LoVo (cell line): Measurements from ENCODE around the gene PDZD2.
A peak's percentile ranks its signal among the peaks of the same experiment; 100 is the strongest.
"Not testable (repeated sequence)": the region's sequence is repeated elsewhere in the genome, so short reads cannot be mapped to it uniquely, and the experiment has no call there.

Experiments
- DNase-seq: peaks from one replicate; pipeline ENCODE4 v3.0.0-alpha.2; 2016; ENCODE audit warnings: low spot score

Gene PDZD2

DNA sequence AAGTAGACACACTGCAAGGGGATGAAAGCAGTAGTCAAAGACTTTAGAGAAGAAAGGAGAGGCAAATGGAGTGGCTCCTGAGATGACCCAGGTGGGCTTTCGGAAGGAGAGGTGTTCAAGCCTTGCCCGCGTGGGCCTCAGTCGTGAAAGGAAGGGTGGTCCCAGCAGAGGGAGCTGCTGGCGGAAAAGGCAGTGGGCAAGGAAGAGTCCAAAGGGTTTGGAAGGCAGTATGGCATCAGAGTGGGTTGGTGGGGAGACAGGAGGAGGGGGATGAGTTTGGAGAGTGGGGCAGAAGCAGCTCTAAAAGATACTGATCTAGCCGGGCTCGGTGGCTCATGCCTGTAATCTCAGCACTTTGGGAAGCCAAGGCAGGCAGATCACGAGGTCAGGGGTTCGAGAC lies 369.8 kb downstream of the PDZD2 start:
- DNase-seq: no peak

DNA sequence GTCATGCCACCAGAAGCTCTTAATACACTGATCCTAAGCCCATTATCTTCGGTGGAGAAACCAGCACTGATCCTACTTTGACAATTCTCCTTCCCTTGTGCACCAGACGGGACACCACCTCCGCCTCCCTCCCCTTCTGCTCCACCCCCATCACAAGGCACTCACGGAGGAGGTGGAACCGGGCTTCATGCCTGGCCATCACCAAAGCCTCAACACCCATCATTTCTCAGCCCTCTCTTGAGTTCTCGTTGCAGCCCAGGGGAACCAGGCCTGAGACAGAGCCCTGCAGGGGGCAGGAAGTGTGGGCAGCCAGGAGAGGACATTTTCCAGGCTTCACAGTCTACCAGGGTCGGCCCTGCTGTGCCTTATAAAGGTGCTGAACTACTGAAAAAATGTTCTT lies 374.7 kb downstream of the PDZD2 start:
- no peak for DNase-seq

DNA sequence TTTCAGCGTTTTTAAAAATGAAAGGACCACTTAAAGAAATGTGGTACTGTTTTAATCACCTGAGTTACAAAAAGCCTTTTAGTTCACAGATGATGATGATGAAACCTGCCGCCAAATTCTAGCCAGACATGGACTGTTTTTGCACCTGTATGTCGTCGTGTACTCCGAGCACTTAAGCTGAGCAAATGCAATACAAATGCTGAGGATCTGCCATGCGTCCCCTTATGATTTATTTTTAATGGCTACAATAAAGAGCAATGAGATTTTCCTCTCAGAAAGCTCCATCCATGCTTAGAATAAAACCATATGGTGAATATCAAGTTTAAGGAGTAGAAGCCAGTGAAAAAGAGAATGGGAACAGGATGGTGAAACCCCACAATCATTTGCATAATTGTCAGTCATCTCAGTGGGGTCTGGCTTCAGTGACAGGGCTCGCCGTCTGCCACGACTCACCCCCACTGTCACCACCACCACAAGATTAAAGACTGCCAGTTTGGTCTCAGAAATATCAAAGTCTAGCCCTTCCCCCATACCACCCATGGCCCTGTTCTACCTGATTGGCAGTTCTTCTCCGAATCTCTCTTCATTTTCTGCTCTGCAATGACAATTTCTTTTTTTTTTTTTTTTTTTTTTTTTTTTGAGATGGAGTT lies 375.3 kb downstream of the PDZD2 start:
- no peak for DNase-seq

DNA sequence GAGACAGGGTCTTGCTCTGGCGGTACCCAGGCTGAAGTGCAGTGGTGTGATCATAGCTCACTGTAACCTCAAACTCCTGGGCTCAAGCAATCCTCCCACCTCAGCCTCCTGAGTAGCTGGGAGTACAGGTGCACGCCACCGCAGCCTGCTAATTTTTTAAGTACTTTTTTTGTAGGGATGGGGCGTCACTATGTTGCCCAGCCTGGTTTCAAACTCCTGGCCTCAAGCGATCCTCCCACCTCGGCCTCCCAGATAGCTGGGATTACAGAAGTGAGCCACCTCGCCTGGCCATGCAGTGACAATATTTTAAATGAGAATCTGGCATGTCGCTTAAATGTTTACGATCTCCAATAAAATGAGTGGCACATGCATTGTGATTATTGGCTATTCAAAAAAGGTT lies 376.3 kb downstream of the PDZD2 start:
- DNase-seq: not testable (repeated sequence)

DNA sequence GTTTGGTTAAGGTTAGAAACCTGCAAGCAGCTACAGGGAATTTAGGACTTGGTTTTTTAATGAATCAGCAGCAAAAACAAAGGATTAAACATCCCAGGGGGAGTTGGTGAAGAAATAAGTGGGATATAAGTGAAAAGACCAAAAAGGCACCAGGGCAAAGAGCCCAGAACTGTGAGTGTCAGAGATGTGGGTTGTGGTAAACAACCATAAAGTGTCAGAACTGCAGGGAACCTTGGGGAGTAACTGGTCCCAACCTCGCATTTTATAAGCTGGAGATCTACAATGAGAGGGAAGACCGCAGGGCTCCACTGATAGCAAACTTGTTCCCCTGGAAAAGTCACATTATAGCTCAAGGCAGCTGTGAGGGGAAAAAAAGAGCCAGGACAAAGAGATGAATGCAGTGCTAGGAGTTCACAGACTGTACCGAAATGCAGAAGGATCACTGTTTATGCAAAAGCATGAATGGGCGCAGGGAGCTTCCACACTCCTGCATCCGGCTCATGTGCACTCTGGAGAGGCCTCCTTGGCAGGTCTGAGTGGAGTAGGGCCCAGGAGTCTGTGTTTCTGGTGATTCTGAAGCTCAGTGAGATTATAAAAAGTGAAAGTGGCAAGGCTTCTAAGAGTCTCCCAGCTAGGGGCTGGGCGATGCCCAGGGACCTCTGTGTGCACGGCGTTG lies 378.9 kb downstream of the PDZD2 start:
- DNase-seq: no peak

DNA sequence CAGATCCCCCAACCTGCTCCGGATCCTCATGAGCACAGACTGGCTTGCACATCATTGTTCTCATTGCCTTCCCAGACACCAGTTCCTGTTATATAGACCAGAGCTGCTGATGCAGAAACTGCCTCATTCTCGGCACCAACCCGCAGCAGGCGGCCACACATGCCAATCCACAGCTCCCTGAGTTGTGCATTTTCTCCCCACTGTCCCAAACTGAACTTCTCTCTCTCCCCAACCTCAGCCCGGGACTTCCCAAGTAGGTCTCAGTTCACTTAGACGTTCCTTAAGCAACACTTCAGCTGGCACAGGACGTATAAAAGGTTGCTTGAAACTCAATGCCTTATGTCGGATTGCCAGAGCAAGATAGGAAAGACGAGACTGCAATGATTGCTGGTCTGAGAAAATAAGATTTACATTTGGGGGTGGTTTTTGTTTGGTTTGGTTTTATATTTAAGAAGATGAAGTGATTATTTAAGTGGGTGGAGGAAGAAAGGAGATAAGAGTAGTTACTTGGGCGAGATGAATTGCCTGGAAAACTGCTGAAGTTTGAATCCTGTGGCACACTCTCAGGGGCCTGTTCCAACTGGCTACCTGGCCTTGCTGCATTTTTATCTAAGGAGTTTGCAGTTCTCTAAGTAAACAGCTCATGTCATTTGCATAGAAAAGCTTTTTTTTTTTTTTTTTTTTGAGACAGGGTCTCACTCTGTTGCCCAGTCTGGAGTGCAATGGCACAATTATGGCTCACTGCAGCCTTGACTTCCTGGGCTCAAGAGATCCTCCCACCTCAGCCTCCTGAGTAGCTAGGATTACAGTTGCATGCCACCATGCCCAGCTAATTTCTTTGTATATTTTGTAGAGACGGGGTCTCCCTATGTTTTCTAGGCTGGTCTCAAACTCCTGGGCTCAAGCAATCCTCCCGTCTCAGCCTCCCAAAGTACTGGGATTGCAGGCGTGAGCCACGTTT lies 379.8 kb downstream of the PDZD2 start:
- DNase-seq: no peak

DNA sequence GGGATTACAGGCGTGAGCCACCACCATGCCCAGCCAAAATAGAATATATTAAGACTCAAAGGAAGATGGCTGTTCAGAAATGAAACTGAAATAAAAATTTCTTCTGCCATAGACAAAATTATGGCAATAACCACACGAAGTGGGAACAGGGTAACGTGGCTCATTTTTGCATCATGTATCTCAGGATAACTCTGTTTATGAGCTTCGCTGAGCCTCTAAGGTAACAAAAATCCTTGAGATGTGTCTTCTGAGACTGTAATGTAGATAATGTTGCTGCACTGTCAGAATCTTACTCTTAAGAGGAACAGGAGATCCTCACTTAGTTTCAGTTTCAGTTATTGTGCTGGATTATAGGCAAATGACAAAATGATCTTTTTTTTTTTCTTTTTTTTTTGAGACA lies 381.3 kb downstream of the PDZD2 start:
- no peak for DNase-seq

DNA sequence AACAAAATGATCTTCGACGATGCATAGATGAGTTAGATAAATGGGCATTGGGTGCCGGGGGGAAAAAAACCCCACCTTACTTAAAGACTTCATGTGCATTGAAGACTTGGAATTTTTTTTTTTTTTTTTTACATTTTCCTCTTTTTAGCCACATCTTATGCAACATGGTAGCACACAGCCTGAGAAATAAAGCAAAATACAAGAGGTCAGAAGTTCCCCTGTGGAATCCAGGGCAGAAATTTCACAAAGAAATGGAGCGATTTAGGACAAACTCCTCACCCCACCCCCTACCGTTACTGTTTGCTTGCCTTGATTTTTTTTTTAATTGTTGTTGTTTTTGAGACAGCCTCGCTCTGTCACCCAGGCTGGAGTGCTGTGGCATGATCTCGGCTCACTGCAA lies 382.0 kb downstream of the PDZD2 start:
- DNase-seq: no peak

DNA sequence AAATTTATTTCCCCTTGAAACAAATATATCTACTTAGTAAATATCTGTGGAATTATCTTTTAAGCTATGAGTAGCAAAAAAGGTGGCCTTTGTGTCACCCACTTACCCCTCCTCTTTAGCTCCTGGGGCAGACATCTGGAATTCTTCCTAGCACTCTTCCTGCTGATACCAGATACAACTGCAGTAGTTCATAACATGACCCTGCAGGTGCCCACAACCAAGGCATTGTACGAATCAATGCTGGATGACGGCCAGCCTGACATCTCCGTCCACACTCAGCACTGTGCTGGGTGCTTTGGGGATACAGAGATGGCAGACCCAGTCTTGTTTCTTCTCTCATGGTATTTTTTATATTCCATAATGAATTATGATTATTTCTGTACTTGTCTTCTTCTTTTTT lies 382.8 kb downstream of the PDZD2 start:
- no peak for DNase-seq

DNA sequence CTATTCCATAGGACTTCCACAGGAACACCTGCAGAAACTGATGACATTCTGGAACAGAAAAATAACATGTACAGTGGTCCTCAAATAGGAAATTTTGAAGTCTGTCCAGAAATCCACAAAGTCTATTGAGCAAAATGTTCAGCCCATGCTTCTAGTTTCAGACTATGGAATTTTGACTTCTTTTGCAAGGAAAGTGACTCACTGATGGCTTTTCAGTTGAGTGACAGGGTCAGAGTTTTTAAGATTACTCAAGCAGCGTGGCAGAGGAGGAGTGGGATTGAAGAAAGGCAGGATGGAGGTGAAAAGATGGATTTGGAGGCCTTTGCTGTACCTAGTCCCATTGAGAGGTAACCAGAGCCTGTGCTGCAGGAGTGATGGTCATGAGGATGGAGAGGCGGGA lies 383.7 kb downstream of the PDZD2 start:
- no peak for DNase-seq

DNA sequence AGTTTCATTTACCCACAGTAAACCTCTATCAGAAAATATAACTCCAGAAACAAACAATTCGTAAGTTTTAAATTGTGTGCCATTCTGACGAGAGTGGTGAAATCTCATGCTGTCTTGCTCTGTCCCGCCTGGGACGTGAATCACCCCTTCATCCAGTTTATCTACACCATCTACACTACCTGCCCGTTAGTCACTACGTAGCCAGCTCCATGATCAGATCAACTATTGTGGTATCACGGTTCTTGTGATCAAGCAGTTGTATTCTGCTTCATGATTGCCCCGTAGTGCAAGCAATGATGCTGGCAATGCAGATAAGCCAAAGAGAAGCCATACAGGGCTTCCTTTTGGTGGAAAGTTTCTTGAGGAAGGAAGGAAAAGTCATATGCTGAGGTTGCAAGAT lies 384.9 kb downstream of the PDZD2 start:
- no peak for DNase-seq

DNA sequence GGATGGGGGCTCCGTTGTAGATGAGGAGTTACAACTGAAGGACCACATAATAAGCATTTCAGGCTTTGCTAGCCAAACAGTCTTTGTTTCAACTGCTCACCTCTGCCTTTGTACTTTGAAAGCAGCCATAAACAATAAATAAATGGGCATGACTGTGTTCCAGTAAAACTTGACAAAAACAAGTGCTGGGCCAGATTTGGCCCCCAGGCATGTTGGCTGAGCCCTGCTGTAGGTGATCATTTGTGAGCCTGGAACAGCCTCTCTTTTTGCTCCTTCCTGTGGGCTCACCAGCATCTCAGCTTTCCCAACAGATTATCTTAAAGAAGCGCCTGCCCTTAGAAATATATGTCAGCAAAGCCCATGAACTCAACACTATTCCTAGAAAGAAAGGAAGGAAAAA lies 385.8 kb downstream of the PDZD2 start:
- DNase-seq: no peak

DNA sequence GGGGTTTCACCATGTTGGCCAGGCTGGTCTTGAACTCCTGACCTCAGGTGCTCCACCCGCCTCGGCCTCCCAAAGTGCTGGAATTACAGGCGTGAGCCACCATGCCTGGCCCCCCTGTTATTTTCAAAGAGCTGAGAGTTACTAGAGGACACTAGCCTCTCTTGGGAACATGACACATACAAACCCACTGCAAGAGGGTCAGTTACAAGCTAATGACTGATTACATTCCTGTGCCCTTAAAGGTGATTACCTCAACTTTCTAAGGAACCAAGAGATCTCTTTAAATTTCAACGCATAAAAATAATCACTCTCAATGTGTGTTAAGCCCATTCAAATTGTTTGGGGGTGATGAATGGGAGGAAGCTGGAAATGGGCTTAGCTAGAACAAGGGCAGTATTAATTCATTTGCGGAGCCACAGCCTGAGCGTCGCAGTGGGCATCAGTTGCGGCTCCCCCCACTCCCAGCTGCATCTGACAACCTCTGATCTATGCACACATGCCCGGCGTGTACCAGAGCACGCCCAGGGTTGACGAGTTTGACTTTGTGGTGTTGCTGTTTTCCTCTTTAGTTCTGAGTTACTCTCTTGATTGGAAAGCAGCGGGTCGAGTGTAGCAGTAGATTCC lies 388.3 kb downstream of the PDZD2 start:
- DNase-seq: no peak

DNA sequence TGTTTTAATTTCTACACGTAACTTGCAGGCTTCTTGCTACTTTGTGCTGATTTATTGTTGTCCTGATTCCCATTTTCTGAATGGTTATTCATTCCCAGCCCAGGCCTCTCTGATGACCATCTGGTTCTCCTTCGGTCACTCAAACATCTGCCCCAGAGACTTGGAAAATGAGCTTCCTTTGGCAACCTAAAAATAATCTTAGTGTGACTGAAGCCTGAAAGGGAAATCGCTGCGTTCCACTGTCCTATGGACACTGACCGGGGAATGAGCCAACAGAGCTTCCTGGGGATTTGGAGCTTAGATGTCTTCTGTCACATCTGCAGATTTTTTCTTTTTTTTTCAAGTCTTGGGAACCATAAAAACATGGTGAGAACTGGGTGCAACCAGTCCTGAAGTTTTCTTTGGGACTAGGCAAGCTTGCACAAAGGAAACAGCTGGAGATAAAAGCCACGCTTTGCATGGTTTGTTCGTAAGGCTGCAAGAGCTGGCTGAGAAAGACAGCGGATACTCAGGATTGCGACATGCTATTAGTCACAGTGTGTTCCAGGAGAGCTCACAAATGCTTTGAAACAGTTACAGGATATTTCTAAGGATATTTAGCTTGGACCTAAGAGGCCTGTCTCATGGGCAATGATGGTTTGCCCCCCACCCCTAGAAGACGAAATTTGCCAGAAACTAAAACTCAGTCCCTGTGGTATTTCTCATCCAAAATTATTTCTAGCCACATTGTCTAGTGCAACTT lies 389.0 kb downstream of the PDZD2 start:
- peak; percentile 37 for DNase-seq

DNA sequence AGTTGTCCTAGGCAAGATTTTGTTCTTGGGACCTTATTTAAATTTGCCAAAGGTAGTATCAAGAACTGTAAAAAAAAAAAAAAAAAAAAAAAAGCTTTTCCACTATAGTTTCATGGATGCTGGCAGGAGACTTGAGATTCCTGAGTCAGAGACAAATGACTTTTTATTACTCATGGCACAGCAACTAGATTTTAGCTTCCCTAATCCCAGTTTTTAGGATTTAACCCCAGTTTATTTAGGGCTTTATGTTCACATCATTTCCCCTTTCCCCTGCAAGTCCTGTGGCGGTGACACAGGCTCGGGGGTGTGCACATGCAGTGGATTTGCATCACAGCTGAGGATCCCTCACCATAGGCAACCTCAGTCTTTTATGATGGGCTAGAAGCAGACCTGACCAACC lies 390.3 kb downstream of the PDZD2 start:
- no peak for DNase-seq

DNA sequence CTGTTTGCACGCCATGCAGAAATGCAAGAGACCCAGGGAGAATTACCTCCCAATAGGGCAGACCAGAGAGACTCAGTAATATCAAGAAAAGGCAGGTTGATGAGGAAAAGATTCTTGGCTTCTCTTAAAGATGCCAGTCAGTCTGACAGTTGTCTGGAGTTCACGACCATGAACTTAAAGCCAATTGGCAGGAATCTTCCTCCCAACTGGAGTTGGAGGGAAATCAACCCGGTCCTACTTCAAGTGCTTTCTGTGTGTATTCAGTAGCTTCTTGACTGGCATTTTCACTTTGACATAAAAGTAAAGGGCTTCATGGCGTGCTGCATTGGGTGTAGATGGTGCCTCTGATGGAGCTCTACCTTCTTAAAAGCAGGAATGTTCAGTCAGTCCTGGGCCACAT lies 390.9 kb downstream of the PDZD2 start:
- no peak for DNase-seq

DNA sequence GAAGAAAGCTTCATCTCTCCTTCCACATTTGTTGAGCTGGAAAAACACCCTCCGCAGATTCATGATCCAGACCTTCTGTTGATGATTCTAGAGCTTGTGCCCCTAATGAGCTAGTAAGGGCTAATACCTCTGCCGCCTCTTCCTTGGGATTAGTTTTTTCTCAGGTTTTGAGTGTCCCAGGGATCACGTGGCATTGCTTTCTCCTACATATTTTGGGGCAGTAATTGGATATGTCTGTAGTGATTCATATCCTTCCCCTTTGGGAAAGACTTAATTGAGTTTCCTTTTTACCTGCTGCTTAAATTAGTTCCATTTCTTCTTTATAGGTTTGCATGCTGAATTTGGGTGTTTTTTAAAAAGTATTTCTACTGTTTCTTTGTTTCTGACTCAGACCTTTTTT lies 391.3 kb downstream of the PDZD2 start:
- DNase-seq: no peak

DNA sequence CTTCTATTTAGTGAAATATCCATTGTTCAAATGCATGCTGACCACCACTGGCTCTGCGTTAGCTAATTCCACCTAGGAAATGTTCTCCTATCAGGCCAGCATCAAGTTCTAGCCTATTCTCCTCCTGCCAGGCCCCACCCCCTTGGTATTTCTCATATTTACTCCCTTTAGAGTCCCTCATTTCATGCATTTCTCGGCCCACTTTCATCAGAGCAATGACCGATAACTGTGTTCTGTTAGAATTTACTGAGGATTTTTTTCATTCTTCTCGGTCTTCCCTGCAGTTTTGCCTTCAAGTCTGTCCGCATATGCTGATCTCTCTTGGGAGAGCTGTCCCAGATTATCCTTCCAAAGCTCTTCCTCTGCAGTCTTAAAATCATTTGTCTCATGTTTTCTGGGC lies 391.8 kb downstream of the PDZD2 start:
- no peak for DNase-seq

DNA sequence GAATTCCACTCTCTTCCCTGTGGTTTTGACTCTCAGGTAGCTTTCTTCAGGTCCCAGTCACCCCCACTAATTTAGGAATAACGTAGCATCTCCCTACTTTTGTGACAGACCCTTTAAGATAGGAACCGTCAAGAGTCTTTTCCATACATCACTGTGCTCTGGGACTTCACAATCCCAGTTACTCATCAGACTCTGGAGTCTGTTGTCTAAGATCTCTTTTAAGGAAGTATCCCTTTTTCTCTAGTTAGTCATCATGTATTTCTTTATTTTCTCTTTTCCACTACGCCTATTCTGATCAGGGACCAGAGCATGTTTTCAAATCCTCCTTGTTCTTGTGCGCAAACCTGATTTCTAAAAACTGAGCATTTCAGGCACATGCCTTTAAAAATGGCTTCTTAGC lies 392.2 kb downstream of the PDZD2 start:
- no peak for DNase-seq

DNA sequence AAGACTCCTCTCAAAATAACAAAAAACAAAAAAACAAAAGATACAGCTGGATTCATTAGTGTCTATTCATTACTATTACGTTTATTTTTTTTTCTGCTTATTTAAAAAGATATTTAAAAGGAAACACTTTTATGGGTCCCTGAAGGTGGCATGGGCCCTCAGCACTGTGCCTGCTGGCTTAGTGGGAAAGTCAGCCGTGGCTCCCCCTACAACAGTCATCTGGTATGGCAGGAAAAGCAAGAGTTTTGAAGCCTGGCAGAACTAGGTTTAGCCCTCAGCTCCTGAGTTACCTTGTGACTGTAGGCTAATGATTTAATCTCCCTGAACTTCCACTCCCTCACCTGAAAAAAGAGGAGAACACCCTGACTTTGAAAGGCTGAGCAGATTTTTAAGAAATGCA lies 399.6 kb downstream of the PDZD2 start:
- no peak for DNase-seq

DNA sequence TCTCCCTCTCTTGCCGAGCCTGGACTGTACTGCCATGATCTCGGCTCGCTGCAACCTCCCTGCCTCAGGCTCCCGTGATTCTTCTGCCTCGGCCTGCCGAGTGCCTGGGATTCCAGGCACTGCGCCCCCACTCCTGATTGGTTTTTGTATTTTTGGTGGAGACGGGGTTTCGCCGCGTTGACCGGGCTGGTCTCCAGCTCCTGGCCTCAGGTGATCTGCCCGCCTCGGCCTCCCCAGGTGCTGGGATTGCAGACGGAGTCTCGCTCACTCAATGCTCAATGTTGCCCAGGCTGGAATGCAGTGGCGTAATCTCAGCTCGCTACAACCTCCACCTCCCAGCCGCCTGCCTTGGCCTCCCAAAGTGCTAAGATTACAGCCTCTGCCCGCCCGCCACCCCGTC lies 400.2 kb downstream of the PDZD2 start:
- DNase-seq: not testable (repeated sequence)

DNA sequence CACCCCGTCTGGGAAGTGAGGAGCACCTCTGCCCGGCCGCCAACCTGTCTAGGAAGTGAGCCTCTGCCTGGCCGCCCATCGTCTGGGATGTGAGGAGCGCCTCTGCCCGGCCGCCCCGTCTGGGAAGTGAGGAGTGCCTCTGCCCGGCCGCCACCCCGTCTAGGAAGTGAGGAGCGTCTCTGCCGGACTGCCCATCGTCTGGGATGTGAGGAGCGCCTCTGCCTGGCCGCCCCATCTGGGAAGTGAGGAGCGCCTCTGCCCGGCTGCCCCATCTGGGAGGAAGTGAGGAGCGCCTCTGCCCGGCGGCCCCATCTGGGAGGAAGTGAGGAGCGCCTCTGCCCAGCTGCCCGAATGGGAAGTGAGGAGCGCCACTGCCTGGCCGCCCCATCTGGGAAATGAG lies 400.7 kb downstream of the PDZD2 start:
- DNase-seq: not testable (repeated sequence)
